Stimulated activated CD8-positive, alpha-beta memory T cell treated with anti-CD3 and anti-CD28 coated beads, Interleukin-2, amount 100 ng/mL, for 48 hours (primary cell): ENCODE results near the gene EMP3.

Experiments used
- DNase-seq, 2 donors: peaks; one replicate each; pipeline ENCODE4 v3.0.0-alpha.2; 2020; ENCODE audit warnings: low read depth in 2 of 2

EMP3 gene

DNA sequence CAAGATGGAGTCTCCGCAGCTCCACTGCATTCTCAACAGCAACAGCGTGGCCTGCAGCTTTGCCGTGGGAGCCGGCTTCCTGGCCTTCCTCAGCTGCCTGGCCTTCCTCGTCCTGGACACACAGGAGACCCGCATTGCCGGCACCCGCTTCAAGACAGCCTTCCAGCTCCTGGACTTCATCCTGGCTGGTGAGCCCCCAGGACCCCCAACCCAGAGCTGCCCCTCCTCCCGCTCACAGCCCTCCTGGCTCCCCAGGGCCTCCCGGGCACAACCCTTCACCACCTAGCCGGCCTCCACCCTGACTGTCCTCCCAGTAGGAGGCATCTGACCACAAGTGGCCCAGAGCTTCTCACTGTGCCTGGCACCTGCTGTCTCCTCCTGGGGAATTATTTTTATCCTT, 48.2 kb downstream of the EMP3 start:
- DNase-seq = no peak

- DNase-seq = no peak
These were observed 52.8 kb downstream of the EMP3 start for GRCh38 chr19:48378194-48378570.

GRCh38 chr19:48379058-48379457, 53.7 kb downstream of the EMP3 start:
- DNase-seq = no peak
